Effector CD4-positive, alpha-beta T cell (primary cell): Measurements from ENCODE around the gene HNRNPA2B1.
A peak's percentile ranks its signal among the peaks of the same experiment; 100 is the strongest.
"Not testable (repeated sequence)": the region's sequence is repeated elsewhere in the genome, so short reads cannot be mapped to it uniquely, and the experiment has no call there.

Experiments
- DNase-seq: peaks from one replicate; pipeline ENCODE4 v3.0.0-alpha.2; 2020

HNRNPA2B1 gene

GRCh38 chr7:26163804-26164203 is 36.7 kb downstream of the HNRNPA2B1 start:
- DNase-seq = not testable (repeated sequence)

GRCh38 chr7:26162431-26162830 is 38.1 kb downstream of the HNRNPA2B1 start:
- DNase-seq = no peak

- DNase-seq = no peak
Measured at GRCh38 chr7:26160896-26161295, 39.6 kb downstream of the HNRNPA2B1 start.

GRCh38 chr7:26159243-26159642 is 41.3 kb downstream of the HNRNPA2B1 start:
- DNase-seq = no peak

- no peak for DNase-seq
Measured at GRCh38 chr7:26157520-26158105, 42.9 kb downstream of the HNRNPA2B1 start.

GRCh38 chr7:26156451-26157420 is 43.8 kb downstream of the HNRNPA2B1 start:
- DNase-seq = peak; percentile 48

GRCh38 chr7:26155531-26156375 is 44.8 kb downstream of the HNRNPA2B1 start:
- DNase-seq = no peak

- peak; percentile 8 for DNase-seq
Measured at GRCh38 chr7:26153823-26154783, 46.4 kb downstream of the HNRNPA2B1 start.

GRCh38 chr7:26153241-26153822 is 47.2 kb downstream of the HNRNPA2B1 start:
- no peak for DNase-seq

GRCh38 chr7:26152782-26153240 is 47.7 kb downstream of the HNRNPA2B1 start:
- DNase-seq = not testable (repeated sequence)

GRCh38 chr7:26151953-26152781 is 48.4 kb downstream of the HNRNPA2B1 start, which contains the start of gene NFE2L3:
NFE2L3 (plus strand) TSS chr7:26152198; CDS start chr7:26152499, 301 bp downstream.
- peak; percentile 73 for DNase-seq

- no peak for DNase-seq
Measured at GRCh38 chr7:26151650-26151952, 48.9 kb downstream of the HNRNPA2B1 start.

- no peak for DNase-seq
Measured at GRCh38 chr7:26151096-26151495, 49.5 kb downstream of the HNRNPA2B1 start.

GRCh38 chr7:26149391-26149977 is 51.1 kb downstream of the HNRNPA2B1 start:
- DNase-seq = no peak

- not testable (repeated sequence) for DNase-seq
Measured at GRCh38 chr7:26148307-26148700, 52.2 kb downstream of the HNRNPA2B1 start.

- DNase-seq = not testable (repeated sequence)
Measured at GRCh38 chr7:26147646-26148306, 52.8 kb downstream of the HNRNPA2B1 start.

- no peak for DNase-seq
Measured at GRCh38 chr7:26147030-26147429, 53.5 kb downstream of the HNRNPA2B1 start.

- DNase-seq = no peak
Measured at GRCh38 chr7:26145238-26145637, 55.3 kb downstream of the HNRNPA2B1 start.
